ENCODE data around the gene CTSW. TPM values are rescaled to one million over a fixed set of nuclear protein-coding genes. Genes with fewer than 3 reads are reported as not detected.

CTSW gene
- total and polyA plus RNA-seq, 7 donors = 0.08 to 0.91 (median 0.36) TPM

- DNase-seq (no peak), ATAC-seq (no peak)
- WGBS, 3 donors = 82 to 91% (median 91%) methylated on average over 7 to 10 of the region's 10 CpGs
- no peaks in the 10 kb centered on the region for H3K27me3 ChIP-seq (ENCODE audit: insufficient read depth in 3 of 3, low read length in 2 of 3)
- no peak overlapping the region for H3K27ac ChIP-seq
- H3K36me3 ChIP-seq (ENCODE audit: insufficient read depth in 1 of 2, low read depth in 1 of 2) = peaks cover 0 to 39% of the 10 kb centered on the region in 2 donors
- intact Hi-C loops (cut with DNase I) = loop anchor here in 1 of 2 donors (2.0 kb wide), 1 partner anchor 35 kb away; no protein-coding TSS in a partner anchor
- H3K4me1 ChIP-seq = peaks cover 20% of the 10 kb centered on the region
- no peak for TF ChIP-seq CTCF (IDR thresholded peaks at IDR 0.05)
- no peak overlapping the region for H3K4me3 ChIP-seq
- no peaks in the 10 kb centered on the region for H3K9me3 ChIP-seq
Measured at GRCh38 chr11:65921876-65922275, 42.2 kb downstream of the CTSW start.

DNA sequence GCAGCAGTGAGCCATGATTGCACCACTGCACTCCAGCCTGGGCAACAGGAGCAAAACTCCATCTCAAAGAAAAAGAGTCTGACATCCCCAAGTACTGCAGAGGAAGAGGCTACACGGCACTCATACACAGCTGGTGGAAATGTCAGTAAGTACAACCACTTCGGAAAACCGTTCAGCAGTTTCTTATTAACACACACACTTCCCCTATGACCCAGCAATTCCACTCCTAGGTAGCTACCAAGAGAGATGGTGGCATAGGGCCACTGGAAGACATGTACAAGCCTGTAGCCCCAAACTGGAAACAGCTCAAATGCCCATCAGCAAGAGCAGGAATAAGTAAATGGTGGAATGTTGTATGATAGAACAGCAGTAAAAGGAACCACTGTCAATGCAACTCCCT, 42.9 kb downstream of the CTSW start:
- Histone ChIP-seq H3K4me3 (no peak overlapping the region), H3K27me3 (ENCODE audit: insufficient read depth in 3 of 3, low read length in 2 of 3) (no peaks in the 10 kb centered on the region), H3K9me3 (no peaks in the 10 kb centered on the region), H3K27ac (no peak overlapping the region), H3K36me3 (ENCODE audit: insufficient read depth in 1 of 2, low read depth in 1 of 2) (peaks cover 0 to 34% of the 10 kb centered on the region in 2 donors), H3K4me1 (peaks cover 14% of the 10 kb centered on the region)
- TF ChIP-seq CTCF (IDR thresholded peaks at IDR 0.05) = no peak
- intact Hi-C loops (cut with DNase I) = no loop called here
- no peak for DNase-seq
- 75 to 87% (median 77%) methylated on average over 3 of the region's 3 CpGs for WGBS, 3 donors
- no peak for ATAC-seq

DNA sequence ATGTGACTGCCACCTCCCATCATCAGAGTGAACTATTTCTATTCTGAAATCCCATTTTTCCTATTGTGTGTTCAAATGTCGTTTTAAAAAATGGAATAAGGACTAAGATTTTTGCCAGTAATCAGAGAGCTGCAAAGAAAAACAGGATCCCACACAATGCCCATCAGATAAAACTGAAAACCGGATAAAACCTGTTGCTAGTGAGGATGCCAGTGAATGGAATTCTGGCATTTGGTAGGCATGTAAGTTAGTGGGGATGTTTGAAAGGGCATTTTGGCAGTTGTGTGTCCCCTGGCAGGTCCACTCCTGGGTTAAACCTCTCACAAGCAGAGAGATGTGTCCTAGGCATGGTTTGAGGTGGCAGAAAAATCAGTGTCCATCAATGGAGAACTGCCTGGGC, 45.8 kb downstream of the CTSW start:
- H3K27me3 ChIP-seq (ENCODE audit: insufficient read depth in 3 of 3, low read length in 2 of 3) = no peaks in the 10 kb centered on the region
- 71 to 77% (median 76%) methylated on average over 2 of the region's 2 CpGs for WGBS, 3 donors
- DNase-seq = no peak
- no peak for TF ChIP-seq CTCF (IDR thresholded peaks at IDR 0.05)
- H3K4me1 ChIP-seq = peaks cover 5% of the 10 kb centered on the region
- no peak overlapping the region for H3K4me3 ChIP-seq
- no peak overlapping the region for H3K27ac ChIP-seq
- intact Hi-C loops (cut with DNase I) = no loop called here
- no peak for ATAC-seq
- no peaks in the 10 kb centered on the region for H3K9me3 ChIP-seq
- peaks cover 0 to 34% of the 10 kb centered on the region in 2 donors for H3K36me3 ChIP-seq (ENCODE audit: insufficient read depth in 1 of 2, low read depth in 1 of 2)

DNA sequence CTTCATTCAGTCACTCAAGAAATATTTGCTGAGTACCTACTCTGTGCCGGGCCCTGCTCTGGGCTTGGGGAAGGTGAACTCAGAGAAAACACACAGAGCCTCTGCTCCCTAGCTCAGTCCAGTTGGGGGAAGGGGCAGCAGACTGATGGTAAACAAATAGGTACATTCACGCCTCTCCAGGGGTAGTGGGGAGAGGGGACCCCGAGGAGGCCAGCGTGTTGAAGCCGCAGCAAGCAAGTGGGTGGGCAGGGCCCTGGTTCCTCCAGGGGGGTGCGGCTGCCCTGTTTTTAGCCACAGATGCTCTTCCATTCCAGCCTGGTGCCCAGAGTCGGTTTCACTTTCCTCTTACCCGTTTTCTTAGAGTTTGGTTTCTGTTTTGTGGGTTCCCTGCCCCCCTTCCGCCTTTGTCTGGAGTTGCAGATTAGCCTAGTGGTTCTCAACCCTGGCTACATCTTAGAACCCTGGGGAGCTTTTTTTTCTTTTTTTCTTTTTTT, 48.3 kb downstream of the CTSW start:
- peaks cover 0 to 10% of the 10 kb centered on the region in 2 donors for H3K36me3 ChIP-seq (ENCODE audit: insufficient read depth in 1 of 2, low read depth in 1 of 2)
- no peak overlapping the region for H3K4me3 ChIP-seq
- ATAC-seq (no peak), DNase-seq (no peak)
- H3K9me3 ChIP-seq = no peaks in the 10 kb centered on the region
- no peaks in the 10 kb centered on the region for H3K27me3 ChIP-seq (ENCODE audit: insufficient read depth in 3 of 3, low read length in 2 of 3)
- H3K27ac ChIP-seq = no peak overlapping the region
- intact Hi-C loops (cut with DNase I) = no loop called here
- H3K4me1 ChIP-seq = no peaks in the 10 kb centered on the region
- TF ChIP-seq CTCF (IDR thresholded peaks at IDR 0.05) = no peak
- 55 to 60% (median 55%) methylated on average over 9 of the region's 9 CpGs for WGBS, 3 donors

DNA sequence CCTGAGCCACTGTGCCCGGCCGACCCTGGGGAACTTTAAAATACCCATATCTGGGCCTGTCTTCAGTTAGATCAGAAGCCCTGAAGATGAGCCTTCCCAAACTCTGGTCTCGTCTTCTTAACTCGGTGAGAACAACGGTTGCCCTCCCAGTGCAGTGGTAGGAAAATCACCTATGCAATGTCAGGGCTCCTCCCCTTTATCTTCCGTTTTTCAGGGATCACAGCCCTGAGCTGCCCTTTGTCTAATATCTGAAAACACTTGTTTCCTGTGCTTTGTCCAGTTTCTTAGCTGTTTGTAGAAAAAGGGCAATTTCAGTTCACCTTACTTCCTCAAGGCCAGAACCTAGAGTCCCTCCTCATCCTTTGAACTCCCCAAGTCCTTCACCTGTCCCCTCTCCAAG, 49.0 kb downstream of the CTSW start:
- no peaks in the 10 kb centered on the region for H3K4me1 ChIP-seq
- no peak overlapping the region for H3K27ac ChIP-seq
- DNase-seq (no peak), ATAC-seq (no peak)
- no peaks in the 10 kb centered on the region for H3K9me3 ChIP-seq
- 60 to 69% (median 69%) methylated on average over 6 of the region's 6 CpGs for WGBS, 3 donors
- H3K36me3 ChIP-seq (ENCODE audit: insufficient read depth in 1 of 2, low read depth in 1 of 2) = peaks cover 0 to 4% of the 10 kb centered on the region in 2 donors
- no peak overlapping the region for H3K4me3 ChIP-seq
- H3K27me3 ChIP-seq (ENCODE audit: insufficient read depth in 3 of 3, low read length in 2 of 3) = no peaks in the 10 kb centered on the region
- no peak for TF ChIP-seq CTCF (IDR thresholded peaks at IDR 0.05)
- intact Hi-C loops (cut with DNase I) = no loop called here
